ENCODE data around the gene OR2T5.
"Not testable (repeated sequence)": the region's sequence is repeated elsewhere in the genome, so short reads cannot be mapped to it uniquely, and the experiment has no call there.

DNA sequence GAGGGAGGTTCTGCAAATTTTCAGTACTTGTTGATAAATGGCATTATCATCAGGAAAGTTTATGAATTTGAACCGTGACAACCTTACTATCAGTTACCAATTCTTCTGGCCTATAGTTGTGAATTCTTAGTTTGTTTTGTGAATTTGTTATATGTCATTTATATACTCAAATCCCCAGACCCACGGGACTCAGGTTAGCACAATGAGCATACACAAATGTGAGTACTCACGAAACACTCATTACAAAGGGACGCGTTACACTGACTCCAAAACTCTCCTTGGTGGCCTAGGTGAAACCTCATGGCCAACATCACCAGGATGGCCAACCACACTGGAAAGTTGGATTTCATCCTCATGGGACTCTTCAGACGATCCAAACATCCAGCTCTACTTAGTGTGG is at the start of gene OR2T5:
- TF ChIP-seq POLR2AphosphoS5 (IDR thresholded peaks at IDR 0.05), result not testable (repeated sequence)
- TF ChIP-seq, protein P1, sequence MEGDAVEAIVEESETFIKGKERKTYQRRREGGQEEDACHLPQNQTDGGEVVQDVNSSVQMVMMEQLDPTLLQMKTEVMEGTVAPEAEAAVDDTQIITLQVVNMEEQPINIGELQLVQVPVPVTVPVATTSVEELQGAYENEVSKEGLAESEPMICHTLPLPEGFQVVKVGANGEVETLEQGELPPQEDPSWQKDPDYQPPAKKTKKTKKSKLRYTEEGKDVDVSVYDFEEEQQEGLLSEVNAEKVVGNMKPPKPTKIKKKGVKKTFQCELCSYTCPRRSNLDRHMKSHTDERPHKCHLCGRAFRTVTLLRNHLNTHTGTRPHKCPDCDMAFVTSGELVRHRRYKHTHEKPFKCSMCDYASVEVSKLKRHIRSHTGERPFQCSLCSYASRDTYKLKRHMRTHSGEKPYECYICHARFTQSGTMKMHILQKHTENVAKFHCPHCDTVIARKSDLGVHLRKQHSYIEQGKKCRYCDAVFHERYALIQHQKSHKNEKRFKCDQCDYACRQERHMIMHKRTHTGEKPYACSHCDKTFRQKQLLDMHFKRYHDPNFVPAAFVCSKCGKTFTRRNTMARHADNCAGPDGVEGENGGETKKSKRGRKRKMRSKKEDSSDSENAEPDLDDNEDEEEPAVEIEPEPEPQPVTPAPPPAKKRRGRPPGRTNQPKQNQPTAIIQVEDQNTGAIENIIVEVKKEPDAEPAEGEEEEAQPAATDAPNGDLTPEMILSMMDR (IDR thresholded peaks at IDR 0.05), result not testable (repeated sequence)

Data from prostate gland (tissue), 2 donors.